OCI-LY7 (cell line): ENCODE results near the gene KDM8.

Experiments
- EZH2phosphoT487 ChIP-seq: fragments of 200-600 bp; sonication (generic); IDR thresholded peaks from 2 replicates; pipeline ENCODE4 v1.6.1; 2018; ENCODE audit warnings: low read depth, borderline replicate concordance, mild to moderate bottlenecking, mixed run types, antibody characterized with exemption, low read length, moderate library complexity, mixed read lengths
- TF ChIP-seq, protein P1 (sequence below): fragments of 200-600 bp; sonication (generic); conservative IDR thresholded peaks from 2 replicates; pipeline ENCODE4 v1.5.1; 2014; ENCODE audit warnings: mild to moderate bottlenecking, antibody characterized with exemption, low read length, moderate library complexity, mixed read lengths

DNA sequence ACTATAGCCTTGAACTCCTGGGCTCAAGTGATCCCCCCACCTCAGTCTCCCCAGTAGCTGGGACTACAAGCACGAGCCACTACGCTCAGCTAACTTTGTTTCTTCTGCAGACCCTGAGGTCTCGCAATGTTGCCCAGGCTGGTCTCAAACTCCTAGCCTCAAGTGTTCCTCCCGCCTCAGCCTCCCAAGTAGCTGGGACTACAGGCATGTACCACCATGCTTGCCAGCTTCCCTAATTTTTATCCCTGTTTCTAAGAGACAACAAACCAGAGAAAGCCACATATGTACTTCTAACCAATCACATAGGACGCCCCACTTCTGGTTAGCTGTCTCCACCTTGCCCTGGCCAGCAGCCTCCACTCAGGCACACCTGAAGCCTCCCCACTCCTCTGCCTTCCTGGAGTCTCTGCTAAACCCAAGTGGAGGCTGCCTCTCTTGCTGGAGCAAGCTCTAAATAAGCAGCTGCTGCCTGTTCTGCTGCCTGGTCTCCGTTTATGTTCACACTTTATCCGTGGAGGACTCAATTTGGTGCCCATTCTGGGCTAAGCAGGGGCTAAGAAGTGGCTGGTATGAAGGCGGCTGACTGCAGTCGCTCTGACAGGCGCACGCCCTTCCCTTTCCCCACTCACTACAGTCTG is 40.5 kb downstream of the KDM8 start:
- TF ChIP-seq, protein P1, sequence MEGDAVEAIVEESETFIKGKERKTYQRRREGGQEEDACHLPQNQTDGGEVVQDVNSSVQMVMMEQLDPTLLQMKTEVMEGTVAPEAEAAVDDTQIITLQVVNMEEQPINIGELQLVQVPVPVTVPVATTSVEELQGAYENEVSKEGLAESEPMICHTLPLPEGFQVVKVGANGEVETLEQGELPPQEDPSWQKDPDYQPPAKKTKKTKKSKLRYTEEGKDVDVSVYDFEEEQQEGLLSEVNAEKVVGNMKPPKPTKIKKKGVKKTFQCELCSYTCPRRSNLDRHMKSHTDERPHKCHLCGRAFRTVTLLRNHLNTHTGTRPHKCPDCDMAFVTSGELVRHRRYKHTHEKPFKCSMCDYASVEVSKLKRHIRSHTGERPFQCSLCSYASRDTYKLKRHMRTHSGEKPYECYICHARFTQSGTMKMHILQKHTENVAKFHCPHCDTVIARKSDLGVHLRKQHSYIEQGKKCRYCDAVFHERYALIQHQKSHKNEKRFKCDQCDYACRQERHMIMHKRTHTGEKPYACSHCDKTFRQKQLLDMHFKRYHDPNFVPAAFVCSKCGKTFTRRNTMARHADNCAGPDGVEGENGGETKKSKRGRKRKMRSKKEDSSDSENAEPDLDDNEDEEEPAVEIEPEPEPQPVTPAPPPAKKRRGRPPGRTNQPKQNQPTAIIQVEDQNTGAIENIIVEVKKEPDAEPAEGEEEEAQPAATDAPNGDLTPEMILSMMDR = no peak
- TF ChIP-seq EZH2phosphoT487 = no peak
